A673 (cell line): Measurements from ENCODE around the gene PER3. TPM values are rescaled to one million over a fixed set of nuclear protein-coding genes. Genes with fewer than 3 reads are reported as not detected.

ENCODE experiments used
- BruUV-seq: library from RNA; stranded (reverse); fragments of 400-500 nt; replicated peaks from 2 replicates; lab custom pipeline; 2021; lab: Mats Ljungman, UMichigan
- CTCF ChIA-PET: fragments of 300-600 bp; sonication (Branson Sonifier 250); formaldehyde crosslinking; loops from one replicate; lab custom pipeline; 2022; ENCODE audit warnings: antibody characterized with exemption; lab: Charles Lee
- POLR2A ChIA-PET: fragments of 300-600 bp; sonication (Branson Sonifier 250); formaldehyde crosslinking; loops from one replicate; lab custom pipeline; 2022; ENCODE audit warnings: antibody characterized with exemption; ENCODE audit not compliant: low non-redundant PET; lab: Charles Lee
- DNase-seq: peaks from one replicate; pipeline ENCODE4 v3.0.0-alpha.2; 2015; ENCODE audit warnings: low spot score
- H3K27ac ChIP-seq: fragments of 200-600 bp; sonication (generic); 2 replicates; pipeline ENCODE4 v1.5.1; 2016; ENCODE audit warnings: mixed run types, low read depth, mild to moderate bottlenecking, mixed read lengths, antibody characterized with exemption, low read length; ENCODE audit not compliant: poor library complexity, severe bottlenecking
- H3K27me3 ChIP-seq: fragments of 200-600 bp; sonication (generic); replicated peaks from 2 replicates; pipeline ENCODE4 v1.6.1; 2017; ENCODE audit warnings: mixed run types, low read depth, mild to moderate bottlenecking, mixed read lengths, antibody characterized with exemption, low read length; ENCODE audit not compliant: insufficient read depth, poor library complexity
- H3K36me3 ChIP-seq: fragments of 200-600 bp; sonication (generic); 2 replicates; pipeline ENCODE4 v1.6.1; 2016; ENCODE audit warnings: mixed run types, mild to moderate bottlenecking, mixed read lengths, antibody characterized with exemption, low read length; ENCODE audit not compliant: insufficient read depth, poor library complexity, severe bottlenecking
- H3K4me1 ChIP-seq: fragments of 200-600 bp; sonication (generic); 2 replicates; pipeline ENCODE4 v1.6.1; 2017; ENCODE audit warnings: mixed run types, mild to moderate bottlenecking, mixed read lengths, antibody characterized with exemption, low read length; ENCODE audit not compliant: insufficient read depth, poor library complexity, severe bottlenecking
- H3K4me3 ChIP-seq: fragments of 200-600 bp; sonication (generic); 2 replicates; pipeline ENCODE4 v1.5.1; 2016; ENCODE audit warnings: low read depth, mixed run types, mild to moderate bottlenecking, mixed read lengths, low read length; ENCODE audit not compliant: poor library complexity, severe bottlenecking
- H3K9me3 ChIP-seq: fragments of 200-600 bp; sonication (generic); 2 replicates; pipeline ENCODE4 v1.6.1; 2016; ENCODE audit warnings: mixed run types, low read depth, mild to moderate bottlenecking, mixed read lengths, antibody characterized with exemption, low read length; ENCODE audit not compliant: poor library complexity, severe bottlenecking
- CTCF ChIP-seq: fragments of 300-800, 200-600 bp; sonication (generic); conservative IDR thresholded peaks from 2 replicates; pipeline ENCODE4 v1.5.1; 2017; ENCODE audit warnings: low read depth, mild to moderate bottlenecking, antibody characterized with exemption, low read length, moderate library complexity, mixed read lengths
- EZH2 ChIP-seq: fragments of 200-600 bp; sonication (generic); IDR thresholded peaks from 2 replicates; pipeline ENCODE4 v1.6.1; 2017; ENCODE audit warnings: borderline replicate concordance, low read depth, mild to moderate bottlenecking, mixed read lengths, antibody characterized with exemption, low read length; ENCODE audit not compliant: poor library complexity, severe bottlenecking
- intact Hi-C: fragments of 100-400 bp; cut with micrococcal nuclease; formaldehyde crosslinking; loops from one replicate; pipeline ENCODE4 v1.10.0; 2022; ENCODE audit not compliant: unreplicated experiment
- total RNA-seq: library from RNA; stranded (reverse); gene quantifications from 2 replicates; pipeline ENCODE4 v1.2.3, GENCODE V29; 2021

Gene PER3
- total RNA-seq, 1 experiment from 2014 or later, result 4.1 TPM

GRCh38 chr1:7795406-7795805 is 11.3 kb downstream of the PER3 start:
- no peak overlapping the region for H3K4me3 ChIP-seq
- peaks cover 14% of the 10 kb centered on the region for H3K9me3 ChIP-seq
- ChIA-PET CTCF (no interaction called here), POLR2A (no interaction called here)
- no peaks in the 10 kb centered on the region for H3K4me1 ChIP-seq
- no peak for DNase-seq
- no TSS peak for BruUV-seq
- no peak overlapping the region for H3K27ac ChIP-seq
- TF ChIP-seq CTCF, result no peak
- no peak for TF ChIP-seq EZH2
- intact Hi-C loops, result no loop called here
- no peaks in the 10 kb centered on the region for H3K36me3 ChIP-seq
- H3K27me3 ChIP-seq, result no peaks in the 10 kb centered on the region

- no peaks in the 10 kb centered on the region for H3K36me3 ChIP-seq
- H3K4me1 ChIP-seq, result no peaks in the 10 kb centered on the region
- POLR2A ChIA-PET, result no interaction called here
- H3K27ac ChIP-seq, result no peak overlapping the region
- H3K27me3 ChIP-seq, result no peaks in the 10 kb centered on the region
- no peak overlapping the region for H3K4me3 ChIP-seq
- CTCF ChIA-PET, result no interaction called here
- BruUV-seq, result no TSS peak
- no peak for TF ChIP-seq CTCF
- DNase-seq, result no peak
- intact Hi-C loops, result no loop called here
- no peaks in the 10 kb centered on the region for H3K9me3 ChIP-seq
These were observed 21.4 kb downstream of the PER3 start for GRCh38 chr1:7805460-7805859.

- Histone ChIP-seq H3K36me3 (no peaks in the 10 kb centered on the region), H3K4me3 (no peak overlapping the region), H3K27ac (no peak overlapping the region), H3K9me3 (peaks cover 8% of the 10 kb centered on the region), H3K27me3 (no peaks in the 10 kb centered on the region), H3K4me1 (no peaks in the 10 kb centered on the region)
- ChIA-PET CTCF (interaction anchor here (0.5 to 1.3 kb wide), 6 partner anchors 91 to 1351 kb away, joined by 3 to 15 read pairs (median 4); no protein-coding TSS in a partner anchor), POLR2A (interaction anchor here (0.5 to 0.7 kb wide), 2 partner anchors 253 to 1152 kb away, joined by 4 to 13 read pairs; no protein-coding TSS in a partner anchor)
- peak; percentile 65 for DNase-seq
- no TSS peak for BruUV-seq
- TF ChIP-seq EZH2, result no peak
- peak; percentile 72 for TF ChIP-seq CTCF
- intact Hi-C loops, result loop anchor here (1.0 kb wide), 1 partner anchor 94 kb away; no protein-coding TSS in a partner anchor
These were observed 24.3 kb downstream of the PER3 start for GRCh38 chr1:7808253-7808844.
